Bronchial epithelial cell (primary cell): ENCODE measurements around the gene CELF2. TPM values are rescaled to one million over a fixed set of nuclear protein-coding genes. Genes with fewer than 3 reads are reported as not detected.
A peak's percentile ranks its signal among the peaks of the same experiment; 100 is the strongest.

Source experiments
- DNase-seq: peaks from one replicate; pipeline ENCODE4 v3.0.0-alpha.2; 2010; ENCODE audit warnings: low read depth
- FAIRE-seq: peaks from 2 replicates; lab custom pipeline; 2011; peaks lifted over from hg19 to GRCh38; lab: Jason Lieb, UNC
- H3K27me3 ChIP-seq: 2 replicates; pipeline ENCODE4 v1.5.1; 2011; ENCODE audit warnings: low read length; ENCODE audit not compliant: control insufficient read depth, insufficient read depth
- H3K36me3 ChIP-seq: 2 replicates; pipeline ENCODE4 v1.5.1; 2011; ENCODE audit warnings: low read length; ENCODE audit not compliant: control insufficient read depth, insufficient read depth
- H3K4me3 ChIP-seq: 2 replicates; pipeline ENCODE4 v1.5.1; 2011; ENCODE audit warnings: mild to moderate bottlenecking, low read depth, low read length, control low read depth
- total RNA-seq: library from RNA; depleted of rRNA; stranded (reverse); fragments of >200 nt; gene quantifications from 2 replicates; pipeline ENCODE4 v1.2.1, GENCODE V29; 2014
- TF ChIP-seq, protein P1 (sequence below): IDR thresholded peaks from 2 replicates; pipeline ENCODE4 v1.5.1; 2011; ENCODE audit warnings: mild to moderate bottlenecking, moderate library complexity, low read length, control low read depth, inconsistent platforms; ENCODE audit not compliant: insufficient read depth, severe bottlenecking

The CELF2 gene
- total RNA-seq, 1 donor from 2014 or later, result 2.1 TPM

DNA sequence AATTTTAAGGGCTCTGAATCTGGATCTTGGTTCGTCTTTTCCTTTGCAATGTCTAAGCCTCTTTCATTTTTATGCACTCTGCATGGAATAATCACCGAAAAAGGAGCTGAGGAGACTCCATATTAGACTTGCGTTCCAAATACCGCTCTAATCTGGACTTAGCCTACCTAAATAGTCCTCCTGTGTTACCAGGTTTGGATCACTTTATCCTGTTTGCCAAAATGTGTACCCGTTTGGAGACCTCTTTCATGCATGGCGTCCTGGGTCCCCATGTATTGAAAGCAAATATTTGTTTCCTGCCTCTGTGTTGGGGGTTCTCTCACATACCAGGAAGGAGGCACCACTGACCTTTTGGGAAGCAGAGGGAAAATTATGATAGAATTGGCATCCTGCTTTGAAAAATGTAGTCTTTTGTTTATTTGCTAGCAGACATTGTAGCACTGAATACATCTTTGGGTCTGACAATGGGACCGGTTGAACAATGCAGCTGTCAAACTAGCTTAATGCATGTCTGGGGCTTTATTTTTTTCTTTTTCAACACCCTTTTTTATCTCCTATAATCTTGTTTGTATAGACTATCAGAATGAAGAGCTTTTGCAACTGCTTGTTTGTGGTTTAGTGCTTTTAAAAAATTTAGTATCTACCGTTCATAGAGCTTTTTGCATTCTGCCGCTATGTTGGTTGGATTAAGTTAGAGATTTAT is 11.8 kb upstream of the CELF2 start:
- Histone ChIP-seq H3K4me3 (no peak overlapping the region), H3K27me3 (peaks cover 5% of the 10 kb centered on the region), H3K36me3 (no peaks in the 10 kb centered on the region)
- FAIRE-seq, result no peak
- TF ChIP-seq, protein P1, sequence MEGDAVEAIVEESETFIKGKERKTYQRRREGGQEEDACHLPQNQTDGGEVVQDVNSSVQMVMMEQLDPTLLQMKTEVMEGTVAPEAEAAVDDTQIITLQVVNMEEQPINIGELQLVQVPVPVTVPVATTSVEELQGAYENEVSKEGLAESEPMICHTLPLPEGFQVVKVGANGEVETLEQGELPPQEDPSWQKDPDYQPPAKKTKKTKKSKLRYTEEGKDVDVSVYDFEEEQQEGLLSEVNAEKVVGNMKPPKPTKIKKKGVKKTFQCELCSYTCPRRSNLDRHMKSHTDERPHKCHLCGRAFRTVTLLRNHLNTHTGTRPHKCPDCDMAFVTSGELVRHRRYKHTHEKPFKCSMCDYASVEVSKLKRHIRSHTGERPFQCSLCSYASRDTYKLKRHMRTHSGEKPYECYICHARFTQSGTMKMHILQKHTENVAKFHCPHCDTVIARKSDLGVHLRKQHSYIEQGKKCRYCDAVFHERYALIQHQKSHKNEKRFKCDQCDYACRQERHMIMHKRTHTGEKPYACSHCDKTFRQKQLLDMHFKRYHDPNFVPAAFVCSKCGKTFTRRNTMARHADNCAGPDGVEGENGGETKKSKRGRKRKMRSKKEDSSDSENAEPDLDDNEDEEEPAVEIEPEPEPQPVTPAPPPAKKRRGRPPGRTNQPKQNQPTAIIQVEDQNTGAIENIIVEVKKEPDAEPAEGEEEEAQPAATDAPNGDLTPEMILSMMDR, result no peak
- no peak for DNase-seq

DNA sequence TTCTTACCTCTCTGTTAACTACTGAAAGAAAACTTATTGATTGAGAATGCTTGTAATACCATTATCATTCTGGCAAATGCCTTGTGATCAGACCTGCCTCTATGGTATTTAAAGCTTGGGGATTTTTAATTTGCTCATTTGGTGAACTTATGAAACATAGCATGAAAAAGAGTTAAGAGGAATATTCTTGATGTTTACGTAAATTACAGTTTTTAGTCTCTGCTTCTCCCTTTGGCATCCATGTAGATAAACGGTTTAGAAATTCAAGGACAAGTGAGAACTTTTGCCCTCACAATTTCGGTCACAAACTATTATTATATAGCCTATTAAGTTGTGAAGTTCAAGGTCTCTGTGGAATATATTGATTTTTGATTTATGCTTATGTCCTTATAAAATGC is 11.2 kb upstream of the CELF2 start:
- Histone ChIP-seq H3K36me3 (no peaks in the 10 kb centered on the region), H3K4me3 (no peak overlapping the region)
- no peak for DNase-seq

DNA sequence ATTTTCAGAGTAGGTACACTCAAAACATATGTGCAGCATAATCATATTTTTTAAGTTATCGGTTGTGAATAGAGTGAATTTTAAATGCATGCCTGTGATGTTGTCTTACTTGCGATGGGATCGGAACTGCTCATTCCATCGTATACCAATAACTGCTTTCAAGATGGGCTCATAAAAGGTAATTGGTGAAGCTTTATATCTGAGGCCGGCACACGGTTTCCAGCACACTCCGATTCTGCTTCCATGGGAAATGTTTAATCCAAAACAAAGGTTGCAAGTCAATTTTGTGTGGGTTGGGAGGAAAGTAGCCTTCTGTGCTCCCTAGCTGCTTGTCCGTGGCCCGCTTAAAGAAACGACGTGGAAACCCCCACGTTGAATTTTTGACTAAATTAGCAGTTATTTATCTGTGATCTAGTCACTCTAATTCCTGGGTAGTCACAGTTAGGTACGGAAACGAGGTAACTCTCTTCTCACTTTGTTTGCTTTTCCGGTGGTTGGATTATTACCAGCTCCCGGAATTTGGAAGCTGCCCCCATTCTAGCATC is 10.1 kb upstream of the CELF2 start:
- H3K36me3 ChIP-seq, result no peaks in the 10 kb centered on the region
- TF ChIP-seq, protein P1, result no peak
- H3K27me3 ChIP-seq, result peaks cover 5% of the 10 kb centered on the region
- FAIRE-seq, result no peak
- no peak for DNase-seq
- no peak overlapping the region for H3K4me3 ChIP-seq

More for the DNA sequence above, 11.2 kb upstream of the CELF2 start:
- peaks cover 5% of the 10 kb centered on the region for H3K27me3 ChIP-seq
- no peak for FAIRE-seq
- TF ChIP-seq, protein P1, result no peak

DNA sequence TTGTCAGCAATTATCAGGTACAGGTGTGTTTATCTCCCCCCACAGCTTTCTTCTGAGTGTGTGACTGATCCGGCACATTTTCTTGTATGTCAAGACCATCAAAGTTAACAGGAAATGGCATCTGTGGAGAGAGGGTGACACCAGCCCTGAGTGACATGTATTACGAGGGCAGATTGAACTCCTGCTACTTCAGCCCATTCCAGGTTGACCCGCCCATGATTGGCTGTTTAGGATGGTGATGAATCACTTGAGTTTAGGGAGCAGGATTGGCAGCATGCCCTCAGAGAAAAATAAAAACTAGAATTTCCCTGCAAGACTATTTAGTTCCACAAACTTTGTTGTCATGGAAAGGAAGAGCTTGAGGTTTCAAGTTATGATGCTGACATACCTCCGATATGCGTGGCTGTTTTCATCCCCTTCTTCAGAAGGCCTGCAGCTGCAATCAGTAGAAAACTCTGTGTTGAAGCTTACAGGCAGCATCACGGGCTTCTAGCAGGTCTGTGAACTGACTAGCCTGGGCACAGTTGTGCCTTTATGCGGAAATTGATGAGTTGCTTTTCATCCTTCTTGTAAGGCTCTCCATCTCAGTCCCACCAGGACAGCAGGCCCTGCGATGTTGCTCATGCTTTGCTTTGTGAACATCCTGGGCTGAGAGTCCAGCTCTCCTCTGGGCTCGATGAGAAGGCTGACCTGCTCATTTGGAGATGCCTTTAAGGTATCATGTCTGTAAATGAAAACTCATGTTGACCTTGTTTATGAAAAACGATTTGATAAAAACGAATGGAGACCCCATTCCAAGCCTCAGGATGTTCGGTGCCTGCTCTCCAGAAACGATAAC is 8.0 kb upstream of the CELF2 start:
- FAIRE-seq (peak; percentile 83), DNase-seq (peak; percentile 29)
- Histone ChIP-seq H3K36me3 (no peaks in the 10 kb centered on the region), H3K27me3 (peaks cover 3% of the 10 kb centered on the region), H3K4me3 (no peak overlapping the region)
- TF ChIP-seq, protein P1, result no peak

DNA sequence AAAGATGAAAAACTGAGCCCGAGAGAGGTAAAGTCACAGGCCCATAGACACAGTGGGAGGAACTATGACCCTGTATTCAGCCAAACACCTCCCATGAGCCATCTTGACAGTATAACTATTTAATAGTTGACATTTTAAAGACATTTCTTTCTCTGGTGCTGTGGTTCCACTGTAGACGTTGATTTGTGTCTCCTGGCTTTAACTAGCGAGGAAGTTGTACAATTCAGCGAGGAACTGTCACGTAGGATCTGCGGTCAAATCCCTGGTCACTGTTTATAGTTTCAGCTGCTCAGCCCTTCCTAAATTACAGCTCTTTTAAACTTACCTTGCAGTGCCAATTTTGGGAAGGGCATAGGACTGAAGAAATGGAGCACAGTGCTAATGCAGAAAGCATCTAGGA is 7.1 kb upstream of the CELF2 start:
- Histone ChIP-seq H3K27me3 (no peaks in the 10 kb centered on the region), H3K4me3 (no peak overlapping the region), H3K36me3 (no peaks in the 10 kb centered on the region)
- FAIRE-seq (no peak), DNase-seq (no peak)
- TF ChIP-seq, protein P1, result no peak
